Neuronal stem cell (in vitro differentiated cells): ENCODE results near the gene FBXO11.

ENCODE experiments used
- DNase-seq: peaks from one replicate; pipeline ENCODE4 v3.0.0-alpha.2; 2013; ENCODE audit warnings: low spot score
- H2AFZ ChIP-seq: one replicate; pipeline ENCODE4 v1.6.1; 2013; ENCODE audit warnings: mild to moderate bottlenecking, low read length, inconsistent platforms
- H2AK5ac ChIP-seq: 2 replicates; pipeline ENCODE4 v1.6.1; 2013; ENCODE audit warnings: low read depth, mild to moderate bottlenecking, inconsistent platforms, low read length, moderate library complexity, mixed read lengths
- H2BK120ac ChIP-seq: 2 replicates; pipeline ENCODE4 v1.6.1; 2013; ENCODE audit warnings: low read depth, mild to moderate bottlenecking, inconsistent platforms, low read length, moderate library complexity, mixed read lengths
- H2BK12ac ChIP-seq: one replicate; pipeline ENCODE4 v1.6.1; 2013; ENCODE audit warnings: low read length, inconsistent platforms
- H2BK15ac ChIP-seq: 2 replicates; pipeline ENCODE4 v1.6.1; 2013; ENCODE audit warnings: mild to moderate bottlenecking, low read length, inconsistent platforms, mixed read lengths
- H2BK5ac ChIP-seq: one replicate; pipeline ENCODE4 v1.6.1; 2013; ENCODE audit warnings: inconsistent platforms, mild to moderate bottlenecking, low read length, moderate library complexity
- H3K14ac ChIP-seq: one replicate; pipeline ENCODE4 v1.6.1; 2013; ENCODE audit warnings: low read length, inconsistent platforms
- H3K18ac ChIP-seq: 2 replicates; pipeline ENCODE4 v1.6.1; 2013; ENCODE audit warnings: low read length, inconsistent platforms
- H3K23ac ChIP-seq: 2 replicates; pipeline ENCODE4 v1.6.1; 2013; ENCODE audit warnings: low read depth, mild to moderate bottlenecking, mixed read lengths, low read length, inconsistent platforms; ENCODE audit not compliant: poor library complexity
- H3K27ac ChIP-seq: replicated peaks from 3 replicates; pipeline ENCODE4 v1.5.1; 2013; ENCODE audit warnings: low read length, inconsistent platforms
- H3K27me3 ChIP-seq, 3 experiments: 2 replicates each; pipeline ENCODE4 v1.6.1; 2013; ENCODE audit warnings: low read length in 3 of 3, mild to moderate bottlenecking in 2 of 3, inconsistent platforms in 1 of 3, low read depth in 1 of 3, mixed read lengths in 1 of 3, moderate library complexity in 1 of 3; ENCODE audit not compliant: control insufficient read depth in 3 of 3, insufficient read depth in 3 of 3
- H3K36me3 ChIP-seq, 2 donors: replicated peaks in 1 of 2; 2 replicates each; pipeline ENCODE4 v1.6.1; 2013; ENCODE audit warnings: low read length in 2 of 2; ENCODE audit not compliant: control insufficient read depth in 2 of 2, insufficient read depth in 2 of 2
- H3K4ac ChIP-seq: 2 replicates; pipeline ENCODE4 v1.6.1; 2013; ENCODE audit warnings: inconsistent platforms, mild to moderate bottlenecking, low read length, moderate library complexity
- H3K4me1 ChIP-seq, 2 donors: 1 replicate in 1 of 2; 2 replicates in 1 of 2; pipeline ENCODE4 v1.6.1; 2013; ENCODE audit warnings: low read length in 2 of 2, low read depth in 1 of 2; ENCODE audit not compliant: control insufficient read depth in 2 of 2, insufficient read depth in 1 of 2
- H3K4me2 ChIP-seq: one replicate; pipeline ENCODE4 v1.6.1; 2013; ENCODE audit warnings: mild to moderate bottlenecking, low read length, inconsistent platforms; ENCODE audit not compliant: insufficient read depth, poor library complexity, severe bottlenecking
- H3K4me3 ChIP-seq, 2 donors: 2 replicates each; pipeline ENCODE4 v1.5.1; 2013; ENCODE audit warnings: low read length in 2 of 2, mild to moderate bottlenecking in 2 of 2, inconsistent platforms in 1 of 2, moderate library complexity in 1 of 2
- H3K79me1 ChIP-seq: one replicate; pipeline ENCODE4 v1.6.1; 2013; ENCODE audit warnings: low read depth, mild to moderate bottlenecking, inconsistent platforms, low read length, moderate library complexity
- H3K9ac ChIP-seq: one replicate; pipeline ENCODE4 v1.6.1; 2013; ENCODE audit warnings: mild to moderate bottlenecking, low read depth, low read length, inconsistent platforms; ENCODE audit not compliant: poor library complexity
- H3K9me3 ChIP-seq, 2 donors: replicated peaks in 1 of 2; 2 replicates each; pipeline versions ENCODE3 to v1.6.1; 2013; ENCODE audit warnings: low read length in 2 of 2, mild to moderate bottlenecking in 2 of 2, inconsistent platforms in 1 of 2, low read depth in 1 of 2, mixed read lengths in 1 of 2, moderate library complexity in 1 of 2; ENCODE audit not compliant: control insufficient read depth in 2 of 2, insufficient read depth in 1 of 2
- H4K8ac ChIP-seq: one replicate; pipeline ENCODE4 v1.6.1; 2013; ENCODE audit warnings: low read depth, mild to moderate bottlenecking, inconsistent platforms, low read length, moderate library complexity
- H4K91ac ChIP-seq: one replicate; pipeline ENCODE4 v1.6.1; 2013; ENCODE audit warnings: low read length, low read depth, mild to moderate bottlenecking, inconsistent platforms; ENCODE audit not compliant: poor library complexity
- WGBS, 2 donors: extraction: QIAGEN DNeasy Blood & Tissue Kit; methylation state at CpG; one replicate each; pipeline ENCODE4 v1.1.7; 2013; ENCODE audit warnings: missing lambda C conversion rate in 2 of 2, mixed read lengths in 1 of 2; ENCODE audit not compliant: insufficient read length in 2 of 2, insufficient replicate concordance in 1 of 2; ENCODE audit errors: extremely low coverage in 2 of 2; 5-methylcytosine and 5-hydroxymethylcytosine counted together

Gene FBXO11

GRCh38 chr2:47892338-47892730 is 14.0 kb downstream of the FBXO11 start:
- no CpG with 5 or more reads among the region's 2 CpGs for WGBS, 2 donors
- Histone ChIP-seq H3K9me3 (peaks cover 0 to 8% of the 10 kb centered on the region in 2 donors), H3K79me1 (peaks cover 2% of the 10 kb centered on the region), H2BK12ac (no peak overlapping the region), H3K4me1 (peaks cover 0 to 2% of the 10 kb centered on the region in 2 donors), H4K8ac (no peak overlapping the region), H4K91ac (no peak overlapping the region), H3K9ac (no peak overlapping the region), H2BK120ac (no peak overlapping the region), H3K36me3 (peaks cover 1 to 51% of the 10 kb centered on the region in 2 donors), H2BK5ac (no peak overlapping the region), H3K27ac (no peak overlapping the region), H3K27me3 (no peaks in the 10 kb centered on the region), H3K14ac (no peak overlapping the region), H2AK5ac (no peak overlapping the region), H3K4ac (no peak overlapping the region), H2AFZ (no peak overlapping the region), H2BK15ac (no peak overlapping the region), H3K23ac (no peak overlapping the region), H3K4me2 (no peak overlapping the region), H3K4me3 (no peak overlapping the region), H3K18ac (no peak overlapping the region)
- DNase-seq: no peak

- no CpG with 5 or more reads among the region's 2 CpGs for WGBS, 2 donors
- H4K91ac ChIP-seq: no peak overlapping the region
Observed at GRCh38 chr2:47891369-47892337, 14.6 kb downstream of the FBXO11 start.

GRCh38 chr2:47890711-47891368 is 15.5 kb downstream of the FBXO11 start:
- H3K23ac ChIP-seq: no peak overlapping the region
- H4K91ac ChIP-seq: no peak overlapping the region
- no peak overlapping the region for H3K18ac ChIP-seq
- no CpG with 5 or more reads among the region's 10 CpGs for whole genome bisulfite sequencing, 2 donors
- peaks cover 1 to 55% of the 10 kb centered on the region in 2 donors for H3K36me3 ChIP-seq
- no peak overlapping the region for H3K9ac ChIP-seq
- no peak overlapping the region for H3K27ac ChIP-seq
- no peak overlapping the region for H4K8ac ChIP-seq
- no peak overlapping the region for H3K4me3 ChIP-seq
- no peaks in the 10 kb centered on the region for H3K27me3 ChIP-seq
- peaks cover 2% of the 10 kb centered on the region for H3K79me1 ChIP-seq
- no peak overlapping the region for H2BK15ac ChIP-seq
- no peak overlapping the region for H2AK5ac ChIP-seq
- H2BK5ac ChIP-seq: no peak overlapping the region
- H2BK120ac ChIP-seq: no peak overlapping the region
- H2BK12ac ChIP-seq: no peak overlapping the region
- H2AFZ ChIP-seq: no peak overlapping the region
- H3K4ac ChIP-seq: no peak overlapping the region
- no peak overlapping the region for H3K4me2 ChIP-seq
- no peak overlapping the region for H3K14ac ChIP-seq
- DNase-seq: no peak
- no peaks in the 10 kb centered on the region for H3K4me1 ChIP-seq
- H3K9me3 ChIP-seq: peaks cover 0 to 11% of the 10 kb centered on the region in 2 donors

More at GRCh38 chr2:47891369-47892337, 14.6 kb downstream of the FBXO11 start:
- H3K27ac ChIP-seq: no peak overlapping the region
- no peak for DNase-seq
- no peak overlapping the region for H2BK15ac ChIP-seq
- H2BK5ac ChIP-seq: no peak overlapping the region
- no peak overlapping the region for H2AK5ac ChIP-seq
- H3K4me2 ChIP-seq: no peak overlapping the region
- no peak overlapping the region for H3K9ac ChIP-seq
- no peak overlapping the region for H3K18ac ChIP-seq
- H3K9me3 ChIP-seq: peaks cover 0 to 11% of the 10 kb centered on the region in 2 donors
- H3K14ac ChIP-seq: no peak overlapping the region
- no peak overlapping the region for H3K23ac ChIP-seq
- no peak overlapping the region for H3K4ac ChIP-seq
- H3K36me3 ChIP-seq: peaks cover 1 to 52% of the 10 kb centered on the region in 2 donors
- no peak overlapping the region for H2AFZ ChIP-seq
- no peak overlapping the region for H2BK120ac ChIP-seq
- no peaks in the 10 kb centered on the region for H3K27me3 ChIP-seq
- no peak overlapping the region for H2BK12ac ChIP-seq
- no peak overlapping the region for H4K8ac ChIP-seq
- peaks cover 2% of the 10 kb centered on the region for H3K79me1 ChIP-seq
- H3K4me1 ChIP-seq: peaks cover 0 to 2% of the 10 kb centered on the region in 2 donors
- H3K4me3 ChIP-seq: no peak overlapping the region
